Neural progenitor cell (in vitro differentiated cells): Measurements from ENCODE around the gene PRSS27. TPM values are rescaled to one million over a fixed set of nuclear protein-coding genes. Genes with fewer than 3 reads are reported as not detected.

Experiments used
- DNase-seq: peaks from one replicate; pipeline ENCODE4 v3.0.0-alpha.2; 2016; ENCODE audit warnings: low spot score
- H2AFZ ChIP-seq: fragments of 200-600 bp; sonication (generic); replicated peaks from 2 replicates; pipeline ENCODE4 v1.6.1; 2016; ENCODE audit warnings: antibody characterized with exemption
- H3F3A ChIP-seq: fragments of 200-600 bp; sonication (generic); 2 replicates; pipeline ENCODE4 v1.6.1; 2016; ENCODE audit warnings: antibody characterized with exemption, low read depth
- H3K27ac ChIP-seq: fragments of 200-600 bp; sonication (generic); 2 replicates; pipeline ENCODE4 v1.5.1; 2016; ENCODE audit warnings: mild to moderate bottlenecking
- H3K27me3 ChIP-seq: fragments of 200-600 bp; sonication (generic); 2 replicates; pipeline ENCODE4 v1.6.1; 2016; ENCODE audit warnings: mild to moderate bottlenecking, moderate library complexity
- H3K36me3 ChIP-seq: fragments of 200-600 bp; sonication (generic); 2 replicates; pipeline ENCODE4 v1.5.1; 2016
- H3K4me1 ChIP-seq: fragments of 200-600 bp; sonication (generic); 2 replicates; pipeline ENCODE4 v1.6.1; 2016; ENCODE audit warnings: mixed run types
- H3K4me2 ChIP-seq: fragments of 200-600 bp; sonication (generic); 2 replicates; pipeline ENCODE4 v1.6.1; 2016
- H3K4me3 ChIP-seq: fragments of 200-600 bp; sonication (generic); 2 replicates; pipeline ENCODE4 v1.5.1; 2016
- H3K79me2 ChIP-seq: fragments of 200-600 bp; sonication (generic); 2 replicates; pipeline ENCODE4 v1.6.1; 2016; ENCODE audit warnings: low read depth
- H3K9ac ChIP-seq: fragments of 200-600 bp; sonication (generic); 2 replicates; pipeline ENCODE4 v1.6.1; 2016
- H3K9me3 ChIP-seq: fragments of 200-600 bp; sonication (generic); 2 replicates; pipeline ENCODE4 v1.5.1; 2016; ENCODE audit warnings: low read depth
- H4K20me1 ChIP-seq: fragments of 200-600 bp; sonication (generic); 2 replicates; pipeline ENCODE4 v1.6.1; 2016; ENCODE audit warnings: low read depth
- H3K27ac Mint-ChIP-seq: 3 replicates; pipeline ENCODE4 v1.8.0; 2021; ENCODE audit warnings: mixed read lengths
- H3K27me3 Mint-ChIP-seq: 2 replicates; pipeline ENCODE4 v1.8.0; 2022; ENCODE audit warnings: low read depth, mild to moderate bottlenecking, inconsistent platforms, moderate library complexity, mixed read lengths; ENCODE audit not compliant: insufficient read depth
- H3K36me3 Mint-ChIP-seq: 3 replicates; pipeline ENCODE4 v1.8.0; 2021; ENCODE audit warnings: mixed read lengths
- H3K4me1 Mint-ChIP-seq: 3 replicates; pipeline ENCODE4 v1.8.0; 2021; ENCODE audit warnings: mixed read lengths
- H3K4me3 Mint-ChIP-seq: 3 replicates; pipeline ENCODE4 v1.8.0; 2021; ENCODE audit warnings: mild to moderate bottlenecking, moderate library complexity, mixed read lengths
- H3K9me3 Mint-ChIP-seq: 3 replicates; pipeline ENCODE4 v1.8.0; 2020; ENCODE audit warnings: mixed read lengths
- CTCF ChIP-seq: fragments of 200-600 bp; sonication (generic); IDR thresholded peaks from 2 replicates; pipeline ENCODE4 v1.5.1; 2017; ENCODE audit warnings: antibody characterized with exemption, mild to moderate bottlenecking
- EZH2 ChIP-seq: fragments of 200-600 bp; sonication (generic); IDR thresholded peaks from 2 replicates; pipeline ENCODE4 v1.6.1; 2017; ENCODE audit warnings: antibody characterized with exemption, mild to moderate bottlenecking, moderate library complexity
- EZH2phosphoT487 ChIP-seq: fragments of 200-600 bp; sonication (generic); IDR thresholded peaks from 2 replicates; pipeline ENCODE4 v1.6.1; 2017; ENCODE audit warnings: antibody characterized with exemption
- total RNA-seq: library from RNA; depleted of rRNA; stranded (reverse); fragments of >200 nt; gene quantifications from 2 replicates; pipeline ENCODE4 v1.2.3, GENCODE V29; 2015; ENCODE audit warnings: low replicate concordance

Gene PRSS27
- total RNA-seq, 1 donor from 2014 or later, result 1.8 TPM

- no peaks in the 10 kb centered on the region for H3K9me3 ChIP-seq
- H3K4me3 ChIP-seq, result no peak overlapping the region
- H3K27me3 ChIP-seq, result no peaks in the 10 kb centered on the region
- no peak overlapping the region for H2AFZ ChIP-seq
- no peak overlapping the region for H3K4me2 ChIP-seq
- Mint-ChIP-seq H3K9me3 (peaks cover 15% of the 10 kb centered on the region), H3K4me1 (peaks cover 6% of the 10 kb centered on the region), H3K27me3 (peaks cover 21% of the 10 kb centered on the region), H3K4me3 (no peak overlapping the region), H3K27ac (no peak overlapping the region), H3K36me3 (peaks cover 59% of the 10 kb centered on the region)
- DNase-seq, result no peak
- TF ChIP-seq CTCF, result no peak
- H3F3A ChIP-seq, result peaks cover 74% of the 10 kb centered on the region
- peaks cover 15% of the 10 kb centered on the region for H3K36me3 ChIP-seq
- H3K9ac ChIP-seq, result no peak overlapping the region
- peaks cover 71% of the 10 kb centered on the region for H4K20me1 ChIP-seq
- no peak overlapping the region for H3K27ac ChIP-seq
- H3K4me1 ChIP-seq, result no peaks in the 10 kb centered on the region
- H3K79me2 ChIP-seq, result peaks cover 61% of the 10 kb centered on the region
Observed at GRCh38 chr16:2768403-2769089, 48.5 kb upstream of the PRSS27 start.

GRCh38 chr16:2767891-2768290 lies 47.9 kb upstream of the PRSS27 start:
- Histone ChIP-seq H3K9me3 (no peaks in the 10 kb centered on the region), H3K27ac (no peak overlapping the region), H2AFZ (no peak overlapping the region), H4K20me1 (peaks cover 69% of the 10 kb centered on the region), H3K4me1 (no peaks in the 10 kb centered on the region), H3K4me2 (no peak overlapping the region), H3K4me3 (no peak overlapping the region), H3K79me2 (peaks cover 64% of the 10 kb centered on the region), H3F3A (peaks cover 74% of the 10 kb centered on the region), H3K27me3 (no peaks in the 10 kb centered on the region), H3K36me3 (peaks cover 21% of the 10 kb centered on the region), H3K9ac (no peak overlapping the region)
- Mint-ChIP-seq H3K4me3 (no peak overlapping the region), H3K9me3 (peaks cover 22% of the 10 kb centered on the region), H3K36me3 (peaks cover 65% of the 10 kb centered on the region), H3K4me1 (peaks cover 6% of the 10 kb centered on the region), H3K27me3 (peaks cover 23% of the 10 kb centered on the region), H3K27ac (no peak overlapping the region)
- TF ChIP-seq EZH2phosphoT487, result no peak
- no peak for TF ChIP-seq CTCF
- TF ChIP-seq EZH2, result no peak
- DNase-seq, result no peak

GRCh38 chr16:2767140-2767731 lies 47.2 kb upstream of the PRSS27 start:
- Histone ChIP-seq H2AFZ (no peak overlapping the region), H3K27me3 (no peaks in the 10 kb centered on the region), H3K27ac (no peak overlapping the region), H3K79me2 (peaks cover 71% of the 10 kb centered on the region), H3K36me3 (peaks cover 28% of the 10 kb centered on the region), H3K4me2 (no peak overlapping the region), H3K4me1 (no peaks in the 10 kb centered on the region), H3K9me3 (no peaks in the 10 kb centered on the region), H4K20me1 (peaks cover 63% of the 10 kb centered on the region), H3K9ac (no peak overlapping the region), H3F3A (peaks cover 74% of the 10 kb centered on the region), H3K4me3 (no peak overlapping the region)
- DNase-seq, result no peak
- Mint-ChIP-seq H3K36me3 (peaks cover 72% of the 10 kb centered on the region), H3K4me1 (peaks cover 6% of the 10 kb centered on the region), H3K4me3 (no peak overlapping the region), H3K27me3 (peaks cover 28% of the 10 kb centered on the region), H3K9me3 (peaks cover 28% of the 10 kb centered on the region), H3K27ac (no peak overlapping the region)
- TF ChIP-seq CTCF, result no peak
- no peak for TF ChIP-seq EZH2phosphoT487
- TF ChIP-seq EZH2, result no peak
